GM10847 (cell line): ENCODE data around the gene PLCXD3.

Experiments
- POLR2A ChIP-seq: IDR thresholded peaks from 2 replicates; pipeline ENCODE4 v1.6.1; 2011; ENCODE audit not compliant: insufficient read length; ENCODE audit errors: extremely low read depth

Gene PLCXD3

GRCh38 chr5:41510176-41510831 lies at the start of gene PLCXD3:
PLCXD3 (minus strand) TSS chr5:41510601; CDS start chr5:41510526, 75 bp downstream.
- TF ChIP-seq POLR2A: no peak

- TF ChIP-seq POLR2A: no peak
These were observed 48.8 kb upstream of the PLCXD3 start for GRCh38 chr5:41559184-41559583.

- no peak for TF ChIP-seq POLR2A
These were observed 47.9 kb upstream of the PLCXD3 start for GRCh38 chr5:41558295-41558694.

GRCh38 chr5:41547991-41548390 lies 37.6 kb upstream of the PLCXD3 start:
- TF ChIP-seq POLR2A: no peak

GRCh38 chr5:41542183-41542582 lies 31.8 kb upstream of the PLCXD3 start:
- TF ChIP-seq POLR2A: no peak

- no peak for TF ChIP-seq POLR2A
These were observed 29.1 kb upstream of the PLCXD3 start for GRCh38 chr5:41539454-41539853.

- TF ChIP-seq POLR2A: no peak
These were observed 27.2 kb upstream of the PLCXD3 start for GRCh38 chr5:41537581-41537980.

- TF ChIP-seq POLR2A: no peak
These were observed 22.1 kb upstream of the PLCXD3 start for GRCh38 chr5:41532485-41532884.

GRCh38 chr5:41527201-41527779 lies 16.9 kb upstream of the PLCXD3 start:
- TF ChIP-seq POLR2A: no peak

GRCh38 chr5:41526699-41527098 lies 16.3 kb upstream of the PLCXD3 start:
- TF ChIP-seq POLR2A: no peak

- no peak for TF ChIP-seq POLR2A
These were observed 13.8 kb upstream of the PLCXD3 start for GRCh38 chr5:41524174-41524573.

GRCh38 chr5:41522193-41522786 lies 11.9 kb upstream of the PLCXD3 start:
- TF ChIP-seq POLR2A: no peak

GRCh38 chr5:41519801-41520200 lies 9.4 kb upstream of the PLCXD3 start:
- TF ChIP-seq POLR2A: no peak

GRCh38 chr5:41517909-41518308 lies 7.5 kb upstream of the PLCXD3 start:
- no peak for TF ChIP-seq POLR2A

- TF ChIP-seq POLR2A: no peak
These were observed 840 bp upstream of the PLCXD3 start for GRCh38 chr5:41511241-41511640.

GRCh38 chr5:41509399-41510175 lies 814 bp downstream of the PLCXD3 start:
- TF ChIP-seq POLR2A: no peak
